GM10248 (cell line): ENCODE data around the gene OCIAD1.
"Not testable (repeated sequence)": the region's sequence is repeated elsewhere in the genome, so short reads cannot be mapped to it uniquely, and the experiment has no call there.

ENCODE experiments used
- CTCF ChIA-PET: fragments of 300-600 bp; sonication (Branson Sonifier 250); formaldehyde crosslinking; extraction: SDS; loops from one replicate; lab custom pipeline; 2021; ENCODE audit warnings: antibody characterized with exemption; lab: Yijun Ruan, JAX
- POLR2A ChIA-PET: fragments of 350-650 bp; sonication (Branson Sonifier 250); formaldehyde crosslinking; extraction: SDS; loops from one replicate; lab custom pipeline; 2020; ENCODE audit warnings: antibody characterized with exemption; lab: Yijun Ruan, JAX
- DNase-seq: peaks from one replicate; pipeline ENCODE4 v3.0.0; 2012; ENCODE audit errors: extremely low spot score
- TF ChIP-seq, protein P1 (sequence below): IDR thresholded peaks from 2 replicates; pipeline ENCODE4 v1.5.1; 2012; ENCODE audit warnings: mild to moderate bottlenecking, low read depth; ENCODE audit errors: extremely low read depth, missing control alignments, control extremely low read depth

The OCIAD1 gene

DNA sequence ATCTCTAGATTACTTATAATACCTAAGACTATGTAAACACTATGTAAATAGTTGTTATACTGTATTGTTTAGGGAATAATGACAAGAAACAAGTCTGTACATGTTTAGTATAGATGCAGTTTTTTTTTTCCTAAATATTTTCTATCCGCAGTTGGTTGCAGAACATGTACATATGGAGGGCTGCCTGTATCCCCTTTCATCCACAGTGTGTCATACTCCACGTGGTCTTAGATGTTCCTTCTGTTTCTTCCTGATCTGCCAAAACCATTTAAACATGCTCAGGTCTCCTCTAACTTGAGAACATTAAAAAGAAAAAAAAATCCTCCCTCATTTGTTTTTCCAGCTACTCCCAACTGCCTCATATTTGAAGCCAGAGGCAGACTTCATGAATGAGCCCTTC lies 14.0 kb downstream of the OCIAD1 start:
- POLR2A ChIA-PET, result no interaction called here
- CTCF ChIA-PET, result no interaction called here
- no peak for DNase-seq
- TF ChIP-seq, protein P1, sequence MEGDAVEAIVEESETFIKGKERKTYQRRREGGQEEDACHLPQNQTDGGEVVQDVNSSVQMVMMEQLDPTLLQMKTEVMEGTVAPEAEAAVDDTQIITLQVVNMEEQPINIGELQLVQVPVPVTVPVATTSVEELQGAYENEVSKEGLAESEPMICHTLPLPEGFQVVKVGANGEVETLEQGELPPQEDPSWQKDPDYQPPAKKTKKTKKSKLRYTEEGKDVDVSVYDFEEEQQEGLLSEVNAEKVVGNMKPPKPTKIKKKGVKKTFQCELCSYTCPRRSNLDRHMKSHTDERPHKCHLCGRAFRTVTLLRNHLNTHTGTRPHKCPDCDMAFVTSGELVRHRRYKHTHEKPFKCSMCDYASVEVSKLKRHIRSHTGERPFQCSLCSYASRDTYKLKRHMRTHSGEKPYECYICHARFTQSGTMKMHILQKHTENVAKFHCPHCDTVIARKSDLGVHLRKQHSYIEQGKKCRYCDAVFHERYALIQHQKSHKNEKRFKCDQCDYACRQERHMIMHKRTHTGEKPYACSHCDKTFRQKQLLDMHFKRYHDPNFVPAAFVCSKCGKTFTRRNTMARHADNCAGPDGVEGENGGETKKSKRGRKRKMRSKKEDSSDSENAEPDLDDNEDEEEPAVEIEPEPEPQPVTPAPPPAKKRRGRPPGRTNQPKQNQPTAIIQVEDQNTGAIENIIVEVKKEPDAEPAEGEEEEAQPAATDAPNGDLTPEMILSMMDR, result no peak

DNA sequence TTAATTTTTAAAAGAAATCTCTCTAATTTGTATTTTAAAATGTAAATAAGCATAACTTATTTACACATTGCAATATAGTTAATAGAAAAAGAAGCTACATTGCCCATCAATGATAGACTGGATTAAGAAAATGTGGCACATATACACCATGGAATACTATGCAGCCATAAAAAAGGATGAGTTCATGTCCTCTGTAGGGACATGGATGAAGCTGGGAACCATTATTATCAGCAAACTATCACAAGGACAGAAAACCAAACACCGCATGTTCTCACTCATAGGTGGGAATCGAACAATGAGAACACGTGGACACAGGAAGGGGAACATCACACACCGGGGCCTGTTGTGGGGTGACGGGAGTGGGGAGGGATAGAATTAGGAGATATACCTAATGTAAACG lies 17.9 kb downstream of the OCIAD1 start:
- POLR2A ChIA-PET, DNase-seq: not testable (repeated sequence)
- CTCF ChIA-PET, result interaction anchor here (0.9 to 2.1 kb wide), 2 partner anchors 9 to 10 kb away, joined by 3 to 6 read pairs; no protein-coding TSS in a partner anchor

DNA sequence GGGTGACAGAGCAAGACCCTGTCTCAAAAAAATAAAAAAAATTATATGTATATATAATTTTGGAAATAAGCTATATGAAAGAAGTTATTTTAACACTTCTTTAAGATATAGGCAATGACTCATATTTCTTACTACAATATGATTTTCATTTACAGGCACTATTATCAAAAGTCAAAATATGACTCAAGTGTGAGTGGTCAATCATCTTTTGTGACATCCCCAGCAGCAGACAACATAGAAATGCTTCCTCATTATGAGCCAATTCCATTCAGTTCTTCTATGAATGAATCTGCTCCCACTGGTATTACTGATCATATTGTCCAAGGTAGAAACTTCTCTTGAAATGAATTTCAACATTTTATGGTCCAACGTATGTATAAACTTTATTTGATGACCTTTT lies 20.8 kb downstream of the OCIAD1 start:
- TF ChIP-seq, protein P1, result no peak
- POLR2A ChIA-PET, result no interaction called here
- no peak for DNase-seq
- CTCF ChIA-PET, result interaction anchor here (1.3 kb wide), 1 partner anchor 9 kb away, joined by 3 read pairs; no protein-coding TSS in a partner anchor

DNA sequence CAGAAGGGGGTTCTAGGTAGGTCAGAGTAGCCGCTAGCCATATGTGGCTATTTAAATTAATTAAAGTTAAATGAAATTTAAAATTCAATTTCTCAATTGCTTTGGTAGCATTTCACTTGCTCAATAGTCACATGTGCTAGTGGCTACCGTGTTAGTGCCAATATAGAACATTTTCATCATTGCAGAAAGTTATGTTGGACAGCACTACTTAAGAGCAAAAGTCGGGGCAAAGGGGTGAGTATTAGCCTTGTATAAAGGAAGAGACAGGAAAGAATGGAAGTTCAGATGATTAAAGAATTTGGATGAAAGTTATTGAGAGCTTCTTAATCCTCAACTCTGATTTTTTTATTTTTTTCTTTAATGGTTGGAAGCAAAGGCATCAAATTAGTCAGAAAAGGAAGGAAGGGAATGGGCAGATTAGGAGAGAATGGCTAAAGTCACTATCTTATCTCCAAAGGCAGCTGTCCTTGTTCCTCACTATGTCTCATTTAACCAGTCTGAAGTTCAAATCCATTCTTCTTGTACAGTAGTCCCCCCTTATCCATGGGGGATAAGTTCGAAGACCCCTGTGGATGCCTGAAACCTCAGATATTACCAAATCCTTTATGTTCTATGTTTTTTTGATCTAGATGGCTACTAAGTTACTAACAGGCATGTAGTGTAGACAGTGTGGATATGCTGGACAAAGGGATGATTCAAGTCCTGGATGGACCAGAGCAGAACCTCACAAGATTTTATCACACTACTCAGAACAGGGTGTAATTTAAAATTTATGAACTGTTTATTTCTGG lies 22.9 kb downstream of the OCIAD1 start:
- DNase-seq, result no peak
- ChIA-PET CTCF (no interaction called here), POLR2A (no interaction called here)
- TF ChIP-seq, protein P1, result no peak

DNA sequence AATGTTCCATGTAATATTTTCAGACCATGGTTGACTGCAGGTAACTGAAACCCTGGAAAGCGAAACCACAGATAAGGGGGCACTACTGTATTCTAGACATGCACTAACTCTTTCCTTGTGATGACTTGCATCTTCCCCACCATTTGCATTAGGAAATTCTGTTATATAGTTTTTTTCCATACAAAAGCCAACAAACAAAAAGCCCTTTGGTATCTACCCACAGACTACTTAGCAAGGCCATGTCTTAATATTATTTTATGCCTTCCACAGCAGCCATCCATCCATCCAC lies 23.5 kb downstream of the OCIAD1 start:
- TF ChIP-seq, protein P1, result no peak
- POLR2A ChIA-PET, result no interaction called here
- no peak for DNase-seq
- CTCF ChIA-PET, result no interaction called here

DNA sequence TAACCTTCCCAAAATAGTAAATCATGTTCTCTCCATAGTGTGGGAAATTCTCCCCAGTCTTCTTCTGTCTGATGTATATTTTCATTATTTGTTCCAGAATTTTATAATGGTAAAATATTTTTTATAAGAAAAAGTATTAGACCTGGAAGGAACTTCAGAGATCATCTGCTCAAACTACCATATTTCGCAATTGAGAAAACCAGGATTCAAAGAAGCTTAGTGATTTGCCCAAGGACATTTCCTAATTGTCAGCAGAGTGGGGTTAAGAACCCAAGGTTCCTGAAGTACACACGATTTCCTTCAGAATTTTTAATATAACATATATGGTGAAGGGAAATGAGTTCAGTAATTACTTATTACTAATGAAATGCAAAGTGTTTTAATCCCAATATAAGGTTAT lies 24.1 kb downstream of the OCIAD1 start:
- DNase-seq, result no peak
- ChIA-PET POLR2A (no interaction called here), CTCF (interaction anchor here (1.1 kb wide), 1 partner anchor 15 kb away, joined by 4 read pairs; no protein-coding TSS in a partner anchor)
- TF ChIP-seq, protein P1, result no peak

DNA sequence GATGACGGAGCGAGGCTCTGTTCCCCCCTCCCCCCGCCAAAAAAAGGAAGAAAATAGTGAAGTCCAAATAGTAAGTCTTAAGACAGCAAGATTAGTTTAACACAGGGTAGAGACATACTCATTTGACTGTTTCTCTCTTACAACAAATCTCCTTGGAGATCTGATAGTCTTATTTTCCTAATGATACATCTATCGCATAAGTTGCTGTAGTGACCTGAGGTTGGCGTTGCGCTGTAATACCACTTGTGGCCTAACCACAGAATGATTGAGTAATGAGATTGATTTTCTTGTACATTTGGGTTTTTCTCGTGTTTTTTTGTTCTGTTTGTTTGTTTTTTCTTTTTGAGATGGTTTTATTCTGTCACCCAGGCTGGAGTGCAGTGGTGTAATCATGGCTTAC lies 27.2 kb downstream of the OCIAD1 start:
- DNase-seq, result no peak
- ChIA-PET CTCF (interaction anchor here (1.0 kb wide), 1 partner anchor 105 kb away, joined by 3 read pairs; no protein-coding TSS in a partner anchor), POLR2A (no interaction called here)
- TF ChIP-seq, protein P1, result no peak
